Measurements from ENCODE around the gene DIAPH2.

The DIAPH2 gene

DNA sequence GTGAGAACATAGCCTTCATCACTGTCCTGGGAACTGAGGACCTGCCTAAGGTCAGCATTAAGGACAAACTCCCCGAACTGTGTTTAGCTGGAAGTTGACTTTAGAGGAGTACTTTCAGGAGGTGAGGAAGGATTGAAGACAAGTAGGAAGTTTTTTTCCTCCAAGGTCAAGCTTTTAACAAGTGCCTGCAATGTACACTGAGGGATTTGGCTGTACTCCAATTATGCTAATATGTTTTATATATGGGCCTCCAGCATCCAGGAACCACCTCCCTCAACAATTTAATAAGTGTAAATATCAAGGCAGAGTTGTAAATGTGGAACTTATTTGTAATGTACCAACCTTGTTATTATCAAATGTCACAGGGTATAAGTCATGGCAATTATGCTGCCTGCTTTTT, 925.3 kb downstream of the DIAPH2 start:
- no peaks in the 10 kb centered on the region for H3K79me2 ChIP-seq (ENCODE audit: control insufficient read depth, low read length)
- no peaks in the 10 kb centered on the region for H4K20me1 ChIP-seq (ENCODE audit: control insufficient read depth, insufficient read depth, low read depth, low read length)
- no peaks in the 10 kb centered on the region for H3K9me2 ChIP-seq (replicated peaks; ENCODE audit: control insufficient read depth, low read length)
- no peak for TF ChIP-seq EZH2phosphoT487 (IDR thresholded peaks at IDR 0.05; ENCODE audit: borderline replicate concordance, low read length)
- TF ChIP-seq CTCF (IDR thresholded peaks at IDR 0.05; ENCODE audit: low read depth, low read length, poor library complexity, severe bottlenecking), result no peak
- H3K27me3 ChIP-seq (ENCODE audit: control insufficient read depth, low read length), result no peaks in the 10 kb centered on the region
- no peak overlapping the region for H3K4me2 ChIP-seq (ENCODE audit: low read length)
- no peak overlapping the region for H3K27ac ChIP-seq (ENCODE audit: low read depth, low read length)
- no peaks in the 10 kb centered on the region for H3K9me3 ChIP-seq (ENCODE audit: control insufficient read depth, insufficient read depth, low read length)
- H3F3A ChIP-seq (ENCODE audit: control insufficient read depth, insufficient read depth), result no peaks in the 10 kb centered on the region
- H3K4me1 ChIP-seq (ENCODE audit: control insufficient read depth, low read length), result no peaks in the 10 kb centered on the region
- H3K36me3 ChIP-seq (ENCODE audit: control insufficient read depth, low read length), result no peaks in the 10 kb centered on the region
- no peak overlapping the region for H3K4me3 ChIP-seq (ENCODE audit: low read length)

DNA sequence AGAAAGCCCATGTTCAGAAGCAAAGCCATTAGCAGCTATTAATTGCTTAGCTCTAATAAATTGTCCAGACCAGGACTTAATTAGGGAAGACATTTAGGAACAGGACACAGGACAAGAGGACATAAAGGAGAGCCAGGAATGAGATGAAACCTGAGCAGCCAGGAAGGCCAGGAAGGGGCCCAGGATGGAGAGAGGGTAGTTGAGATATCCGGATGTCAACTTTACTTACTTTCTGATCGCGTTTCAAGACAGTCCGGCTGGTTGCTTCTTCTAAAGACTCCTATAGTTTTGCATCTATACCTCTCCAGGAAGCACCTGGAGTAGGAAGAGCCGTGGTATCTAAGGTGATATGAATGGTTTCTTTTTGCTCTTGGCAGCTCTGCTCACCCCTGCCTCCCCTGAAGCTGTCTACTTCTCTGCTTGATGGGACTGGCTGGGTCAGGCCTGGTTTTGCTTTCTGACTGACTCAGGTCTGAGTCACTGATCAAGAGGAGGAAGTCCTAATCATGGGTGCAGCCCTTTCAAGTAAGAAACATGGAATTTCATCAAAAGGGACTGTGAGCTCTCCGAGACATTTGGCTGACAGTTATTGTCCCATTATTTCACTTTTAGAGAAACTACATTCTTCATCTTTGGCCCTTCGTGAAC, 932.4 kb downstream of the DIAPH2 start:
- Histone ChIP-seq H3K36me3 (ENCODE audit: control insufficient read depth, low read length) (no peaks in the 10 kb centered on the region), H3K4me2 (ENCODE audit: low read length) (no peak overlapping the region)
- TF ChIP-seq EZH2phosphoT487 (IDR thresholded peaks at IDR 0.05; ENCODE audit: borderline replicate concordance, low read length), result no peak

DNA sequence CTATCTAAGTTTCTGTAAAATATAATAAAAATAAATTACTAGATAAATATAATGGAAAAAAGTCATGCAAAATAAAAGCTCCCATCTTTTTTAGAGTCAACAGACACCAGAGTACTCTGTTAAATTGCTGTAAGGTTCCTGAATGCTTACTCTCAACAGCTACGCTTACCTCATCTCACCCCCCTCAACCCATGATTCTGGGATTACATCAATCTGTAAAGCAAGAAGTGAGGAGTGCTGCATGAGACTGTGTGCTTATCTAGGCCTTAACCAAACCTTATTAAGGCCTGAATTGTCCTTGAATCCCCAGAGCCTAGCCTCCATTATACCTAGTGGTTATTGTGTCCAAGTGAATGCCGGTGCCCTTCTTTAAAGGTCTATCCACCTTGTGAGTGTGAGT, 934.9 kb downstream of the DIAPH2 start:
- no peaks in the 10 kb centered on the region for H3K36me3 ChIP-seq (ENCODE audit: control insufficient read depth, low read length)
- no peaks in the 10 kb centered on the region for H3K79me2 ChIP-seq (ENCODE audit: control insufficient read depth, low read length)
- H3K4me2 ChIP-seq (ENCODE audit: low read length), result no peak overlapping the region
- H3K9me3 ChIP-seq (ENCODE audit: control insufficient read depth, insufficient read depth, low read length), result no peaks in the 10 kb centered on the region
- H3K9me2 ChIP-seq (replicated peaks; ENCODE audit: control insufficient read depth, low read length), result no peaks in the 10 kb centered on the region
- 0 out of 2 replicates have a peak, but pooled peaks cover 5% of the 10 kb centered on the region for H3K4me1 ChIP-seq (ENCODE audit: control insufficient read depth, low read length)
- no peaks in the 10 kb centered on the region for H3F3A ChIP-seq (ENCODE audit: control insufficient read depth, insufficient read depth)
- H3K27me3 ChIP-seq (ENCODE audit: control insufficient read depth, low read length), result no peaks in the 10 kb centered on the region
- TF ChIP-seq EZH2phosphoT487 (IDR thresholded peaks at IDR 0.05; ENCODE audit: borderline replicate concordance, low read length), result no peak
- H3K4me3 ChIP-seq (ENCODE audit: low read length), result no peak overlapping the region
- H3K27ac ChIP-seq (ENCODE audit: low read depth, low read length), result no peak overlapping the region
- no peaks in the 10 kb centered on the region for H4K20me1 ChIP-seq (ENCODE audit: control insufficient read depth, insufficient read depth, low read depth, low read length)

More for the DNA sequence above, 932.4 kb downstream of the DIAPH2 start:
- no peaks in the 10 kb centered on the region for H3K27me3 ChIP-seq (ENCODE audit: control insufficient read depth, low read length)
- H3K27ac ChIP-seq (ENCODE audit: low read depth, low read length), result no peak overlapping the region
- 0 out of 2 replicates have a peak, but pooled peaks cover 5% of the 10 kb centered on the region for H3K4me1 ChIP-seq (ENCODE audit: control insufficient read depth, low read length)
- no peaks in the 10 kb centered on the region for H3K9me3 ChIP-seq (ENCODE audit: control insufficient read depth, insufficient read depth, low read length)
- no peaks in the 10 kb centered on the region for H3F3A ChIP-seq (ENCODE audit: control insufficient read depth, insufficient read depth)
- no peak overlapping the region for H3K4me3 ChIP-seq (ENCODE audit: low read length)
- H4K20me1 ChIP-seq (ENCODE audit: control insufficient read depth, insufficient read depth, low read depth, low read length), result no peaks in the 10 kb centered on the region
- H3K79me2 ChIP-seq (ENCODE audit: control insufficient read depth, low read length), result no peaks in the 10 kb centered on the region
- H3K9me2 ChIP-seq (replicated peaks; ENCODE audit: control insufficient read depth, low read length), result no peaks in the 10 kb centered on the region

DNA sequence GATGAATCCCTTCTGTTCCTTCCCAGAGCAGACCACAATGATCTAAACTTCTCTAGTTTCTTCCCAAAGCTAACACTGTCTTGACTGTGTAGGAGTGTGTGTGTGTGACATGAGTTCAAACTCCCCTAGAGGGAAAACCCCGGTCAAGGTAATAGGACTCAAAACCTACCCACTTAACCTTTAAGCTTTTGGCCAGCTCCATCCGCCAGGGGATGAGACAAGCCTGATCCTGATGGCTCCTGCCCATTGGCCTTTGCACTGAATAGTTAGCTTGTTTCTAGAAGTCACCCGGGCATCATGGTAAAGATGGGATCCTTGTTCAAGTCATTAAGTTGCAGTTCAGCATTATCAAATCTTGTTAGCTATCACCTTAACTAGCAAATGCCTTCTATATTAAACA, 937.5 kb downstream of the DIAPH2 start:
- TF ChIP-seq EZH2phosphoT487 (IDR thresholded peaks at IDR 0.05; ENCODE audit: borderline replicate concordance, low read length) (no peak), CTCF (IDR thresholded peaks at IDR 0.05; ENCODE audit: low read depth, low read length, poor library complexity, severe bottlenecking) (no peak)
- Histone ChIP-seq H3K4me3 (ENCODE audit: low read length) (no peak overlapping the region), H3K27me3 (ENCODE audit: control insufficient read depth, low read length) (no peaks in the 10 kb centered on the region), H3K79me2 (ENCODE audit: control insufficient read depth, low read length) (no peaks in the 10 kb centered on the region), H3K4me2 (ENCODE audit: low read length) (no peak overlapping the region), H3K9me3 (ENCODE audit: control insufficient read depth, insufficient read depth, low read length) (no peaks in the 10 kb centered on the region), H3K36me3 (ENCODE audit: control insufficient read depth, low read length) (no peaks in the 10 kb centered on the region), H3K4me1 (ENCODE audit: control insufficient read depth, low read length) (0 out of 2 replicates have a peak, but pooled peaks cover under 1% of the 10 kb centered on the region), H4K20me1 (ENCODE audit: control insufficient read depth, insufficient read depth, low read depth, low read length) (no peaks in the 10 kb centered on the region), H3K9me2 (replicated peaks; ENCODE audit: control insufficient read depth, low read length) (no peaks in the 10 kb centered on the region), H3K27ac (ENCODE audit: low read depth, low read length) (no peak overlapping the region), H3F3A (ENCODE audit: control insufficient read depth, insufficient read depth) (no peaks in the 10 kb centered on the region)

Data from DOHH2 (cell line).